HG02981 (cell line): ENCODE results near the gene TNFAIP3.
"Not testable (repeated sequence)": the region's sequence is repeated elsewhere in the genome, so short reads cannot be mapped to it uniquely, and the experiment has no call there.

Experiments
- ATAC-seq: cut with Tn5 transposase; IDR thresholded peaks from one replicate; pipeline ENCODE4 v1.9.1; 2021; ENCODE audit warnings: mild to moderate bottlenecking, moderate library complexity; ENCODE audit not compliant: unreplicated experiment

Gene TNFAIP3

GRCh38 chr6:137866914-137867684, at the start of gene TNFAIP3:
Gene TNFAIP3 (plus strand): TSS chr6:137867259. CDS start chr6:137871228, 3,969 bp downstream.
- peak; percentile 72 for ATAC-seq

GRCh38 chr6:137818440-137818839, 48.6 kb upstream of the TNFAIP3 start:
- ATAC-seq: no peak

GRCh38 chr6:137819740-137820139, 47.3 kb upstream of the TNFAIP3 start:
- peak; percentile 36 for ATAC-seq

GRCh38 chr6:137820425-137820824, 46.6 kb upstream of the TNFAIP3 start:
- no peak for ATAC-seq

GRCh38 chr6:137820952-137821351, 46.1 kb upstream of the TNFAIP3 start:
- ATAC-seq: no peak

GRCh38 chr6:137821491-137821890, 45.6 kb upstream of the TNFAIP3 start:
- no peak for ATAC-seq

- ATAC-seq: no peak
Measured at GRCh38 chr6:137823826-137824555, 43.1 kb upstream of the TNFAIP3 start.

GRCh38 chr6:137824556-137824879, 42.5 kb upstream of the TNFAIP3 start:
- ATAC-seq: no peak

- no peak for ATAC-seq
Measured at GRCh38 chr6:137824896-137825295, 42.2 kb upstream of the TNFAIP3 start.

GRCh38 chr6:137827411-137827940, 39.6 kb upstream of the TNFAIP3 start:
- no peak for ATAC-seq

GRCh38 chr6:137827977-137828810, 38.9 kb upstream of the TNFAIP3 start:
- ATAC-seq: peak; percentile 46

- ATAC-seq: no peak
Measured at GRCh38 chr6:137829641-137830083, 37.4 kb upstream of the TNFAIP3 start.

GRCh38 chr6:137830511-137830911, 36.5 kb upstream of the TNFAIP3 start:
- no peak for ATAC-seq

GRCh38 chr6:137832110-137832509, 34.9 kb upstream of the TNFAIP3 start:
- ATAC-seq: no peak

- no peak for ATAC-seq
Measured at GRCh38 chr6:137834508-137834907, 32.6 kb upstream of the TNFAIP3 start.

GRCh38 chr6:137836788-137837187, 30.3 kb upstream of the TNFAIP3 start:
- ATAC-seq: no peak

- ATAC-seq: not testable (repeated sequence)
Measured at GRCh38 chr6:137838090-137838489, 29.0 kb upstream of the TNFAIP3 start.

- not testable (repeated sequence) for ATAC-seq
Measured at GRCh38 chr6:137838597-137838996, 28.5 kb upstream of the TNFAIP3 start.

- ATAC-seq: no peak
Measured at GRCh38 chr6:137839076-137839475, 28.0 kb upstream of the TNFAIP3 start.

GRCh38 chr6:137840252-137840651, 26.8 kb upstream of the TNFAIP3 start:
- no peak for ATAC-seq

GRCh38 chr6:137843211-137843610, 23.8 kb upstream of the TNFAIP3 start:
- no peak for ATAC-seq
